ENCODE data around the gene PPP3CB. TPM values are rescaled to one million over a fixed set of nuclear protein-coding genes. Genes with fewer than 3 reads are reported as not detected.

The PPP3CB gene
- total RNA-seq, 1 donor from 2014 or later = 29.2 TPM

DNA sequence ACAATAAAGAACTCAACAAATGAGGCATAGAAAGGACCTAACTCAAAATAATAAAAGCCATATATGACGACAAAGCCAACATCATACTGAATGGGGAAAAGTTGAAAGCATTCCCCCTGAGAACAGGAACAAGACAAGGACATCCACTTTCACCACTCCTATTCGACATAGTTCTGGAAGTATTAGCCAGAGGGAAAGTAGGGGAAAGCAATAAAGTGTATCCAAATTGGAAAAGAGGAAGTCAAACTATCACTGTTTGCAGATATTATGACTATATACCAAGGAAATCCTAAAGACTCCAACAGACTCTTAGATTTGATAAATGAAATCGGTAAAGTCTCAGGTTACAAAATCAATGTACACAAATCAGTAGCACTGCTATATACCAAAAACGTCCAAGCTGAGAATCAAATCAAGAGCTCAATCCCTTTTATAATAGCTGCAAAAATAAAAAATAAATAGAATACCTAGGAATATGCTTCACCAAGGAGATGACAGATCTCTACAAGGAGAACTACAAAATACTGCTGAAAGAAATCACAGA lies 86.8 kb downstream of the PPP3CB start:
- no peaks in the 10 kb centered on the region for H3K27me3 Mint-ChIP-seq (ENCODE audit: low read depth, unreplicated experiment)
- H3K4me1 Mint-ChIP-seq (ENCODE audit: low read depth, unreplicated experiment) = peaks cover 16% of the 10 kb centered on the region
- H3K9me3 Mint-ChIP-seq (ENCODE audit: unreplicated experiment) = no peaks in the 10 kb centered on the region
- Histone ChIP-seq H3K27me3 (ENCODE audit: insufficient read depth, low read length) (no peaks in the 10 kb centered on the region), H3K4me3 (ENCODE audit: insufficient read depth, low read depth, low read length) (no peak overlapping the region), H3K36me3 (ENCODE audit: insufficient read depth, low read length) (no peaks in the 10 kb centered on the region), H3K27ac (ENCODE audit: low read depth, low read length) (no peak overlapping the region), H3K9ac (ENCODE audit: low read length) (no peak overlapping the region), H3K9me3 (ENCODE audit: insufficient read depth, low read depth, low read length) (no peaks in the 10 kb centered on the region), H3K4me1 (ENCODE audit: insufficient read depth, low read length) (peaks cover 7% of the 10 kb centered on the region), H4K20me1 (ENCODE audit: insufficient read depth, low read length) (peaks cover 69% of the 10 kb centered on the region), H2AFZ (ENCODE audit: low read depth, low read length) (no peak overlapping the region), H3K79me2 (ENCODE audit: insufficient read depth, low read length) (peaks cover 93% of the 10 kb centered on the region), H3K4me2 (ENCODE audit: low read length) (no peak overlapping the region)
- peaks cover 2% of the 10 kb centered on the region for H3K36me3 Mint-ChIP-seq (ENCODE audit: low read depth, unreplicated experiment)
- no peak overlapping the region for H3K4me3 Mint-ChIP-seq (ENCODE audit: unreplicated experiment)
- DNase-seq (ENCODE audit: low read depth) = no peak
- FAIRE-seq = no peak
- TF ChIP-seq EZH2 (IDR thresholded peaks at IDR 0.05; ENCODE audit: insufficient read depth, low read length) (no peak), CTCF (IDR thresholded peaks at IDR 0.05; ENCODE audit: insufficient read depth, low read depth, low read length) (no peak)
- no peak overlapping the region for H3K27ac Mint-ChIP-seq (ENCODE audit: unreplicated experiment)

GRCh38 chr10:73408061-73408460 lies 87.8 kb downstream of the PPP3CB start:
- H3K9me3 Mint-ChIP-seq (ENCODE audit: unreplicated experiment) = no peaks in the 10 kb centered on the region
- peaks cover 16% of the 10 kb centered on the region for H3K4me1 Mint-ChIP-seq (ENCODE audit: low read depth, unreplicated experiment)
- FAIRE-seq = no peak
- H3K27me3 Mint-ChIP-seq (ENCODE audit: low read depth, unreplicated experiment) = no peaks in the 10 kb centered on the region
- H3K4me1 ChIP-seq (ENCODE audit: insufficient read depth, low read length) = peaks cover 6% of the 10 kb centered on the region
- no peak overlapping the region for H2AFZ ChIP-seq (ENCODE audit: low read depth, low read length)
- no peak overlapping the region for H3K27ac Mint-ChIP-seq (ENCODE audit: unreplicated experiment)
- no peak overlapping the region for H3K27ac ChIP-seq (ENCODE audit: low read depth, low read length)
- H3K9ac ChIP-seq (ENCODE audit: low read length) = no peak overlapping the region
- no peak overlapping the region for H3K4me3 ChIP-seq (ENCODE audit: insufficient read depth, low read depth, low read length)
- no peaks in the 10 kb centered on the region for H3K27me3 ChIP-seq (ENCODE audit: insufficient read depth, low read length)
- H3K36me3 Mint-ChIP-seq (ENCODE audit: low read depth, unreplicated experiment) = peaks cover 2% of the 10 kb centered on the region
- H4K20me1 ChIP-seq (ENCODE audit: insufficient read depth, low read length) = peaks cover 78% of the 10 kb centered on the region
- H3K4me3 Mint-ChIP-seq (ENCODE audit: unreplicated experiment) = no peak overlapping the region
- H3K9me3 ChIP-seq (ENCODE audit: insufficient read depth, low read depth, low read length) = no peaks in the 10 kb centered on the region
- no peak overlapping the region for H3K4me2 ChIP-seq (ENCODE audit: low read length)
- H3K36me3 ChIP-seq (ENCODE audit: insufficient read depth, low read length) = no peaks in the 10 kb centered on the region
- H3K79me2 ChIP-seq (ENCODE audit: insufficient read depth, low read length) = peaks cover 96% of the 10 kb centered on the region
- no peak for DNase-seq (ENCODE audit: low read depth)
- TF ChIP-seq EZH2 (IDR thresholded peaks at IDR 0.05; ENCODE audit: insufficient read depth, low read length) (no peak), CTCF (IDR thresholded peaks at IDR 0.05; ENCODE audit: insufficient read depth, low read depth, low read length) (no peak)

- no peaks in the 10 kb centered on the region for H3K9me3 Mint-ChIP-seq (ENCODE audit: unreplicated experiment)
- H3K27ac Mint-ChIP-seq (ENCODE audit: unreplicated experiment) = no peak overlapping the region
- Histone ChIP-seq H3K4me3 (ENCODE audit: insufficient read depth, low read depth, low read length) (no peak overlapping the region), H4K20me1 (ENCODE audit: insufficient read depth, low read length) (peaks cover 83% of the 10 kb centered on the region), H3K9ac (ENCODE audit: low read length) (no peak overlapping the region), H2AFZ (ENCODE audit: low read depth, low read length) (no peak overlapping the region), H3K27me3 (ENCODE audit: insufficient read depth, low read length) (no peaks in the 10 kb centered on the region), H3K4me1 (ENCODE audit: insufficient read depth, low read length) (peaks cover under 1% of the 10 kb centered on the region), H3K9me3 (ENCODE audit: insufficient read depth, low read depth, low read length) (no peaks in the 10 kb centered on the region), H3K27ac (ENCODE audit: low read depth, low read length) (no peak overlapping the region), H3K4me2 (ENCODE audit: low read length) (no peak overlapping the region), H3K36me3 (ENCODE audit: insufficient read depth, low read length) (no peaks in the 10 kb centered on the region), H3K79me2 (ENCODE audit: insufficient read depth, low read length) (peaks cover 96% of the 10 kb centered on the region)
- H3K4me3 Mint-ChIP-seq (ENCODE audit: unreplicated experiment) = no peak overlapping the region
- no peaks in the 10 kb centered on the region for H3K27me3 Mint-ChIP-seq (ENCODE audit: low read depth, unreplicated experiment)
- H3K4me1 Mint-ChIP-seq (ENCODE audit: low read depth, unreplicated experiment) = peaks cover 13% of the 10 kb centered on the region
- peaks cover 2% of the 10 kb centered on the region for H3K36me3 Mint-ChIP-seq (ENCODE audit: low read depth, unreplicated experiment)
- DNase-seq (ENCODE audit: low read depth) = no peak
- FAIRE-seq = no peak
- no peak for TF ChIP-seq EZH2 (IDR thresholded peaks at IDR 0.05; ENCODE audit: insufficient read depth, low read length)
- no peak for TF ChIP-seq CTCF (IDR thresholded peaks at IDR 0.05; ENCODE audit: insufficient read depth, low read depth, low read length)
These were observed 88.3 kb downstream of the PPP3CB start for GRCh38 chr10:73407495-73407894.
